ENCODE results near the gene ADCK1.
"Not testable (repeated sequence)": the region's sequence is repeated elsewhere in the genome, so short reads cannot be mapped to it uniquely, and the experiment has no call there.

The ADCK1 gene

DNA sequence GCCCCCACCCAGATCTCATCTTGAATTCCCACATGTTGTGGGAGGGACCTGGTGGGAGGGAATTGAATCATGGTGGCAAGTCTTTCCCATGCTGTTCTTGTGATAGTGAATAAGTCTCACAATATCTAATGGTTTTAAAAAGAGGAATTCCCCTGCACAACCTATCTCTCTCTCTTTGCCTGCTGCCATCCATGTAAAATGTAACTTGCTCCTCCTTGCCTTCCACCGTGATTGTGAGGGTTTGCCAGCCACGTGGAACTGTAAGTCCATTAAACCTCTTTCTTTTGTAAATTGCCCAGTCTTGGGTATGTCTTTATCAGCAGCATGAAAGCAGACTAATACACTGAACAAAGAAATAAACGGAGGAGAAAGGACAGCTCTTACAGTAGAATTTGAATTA, 159.8 kb downstream of the ADCK1 start:
- H3K27me3 Mint-ChIP-seq: peaks cover 39% of the 10 kb centered on the region
- not testable (repeated sequence) for H3K4me3 Mint-ChIP-seq; ATAC-seq (replicated peaks; ENCODE audit: extremely low read depth, poor library complexity, severe bottlenecking); H3K9me3 Mint-ChIP-seq; DNase-seq (ENCODE audit: low spot score in 2 of 2); H3K27ac Mint-ChIP-seq (ENCODE audit: low read depth); H3K36me3 Mint-ChIP-seq (ENCODE audit: insufficient read depth); H3K4me1 Mint-ChIP-seq

DNA sequence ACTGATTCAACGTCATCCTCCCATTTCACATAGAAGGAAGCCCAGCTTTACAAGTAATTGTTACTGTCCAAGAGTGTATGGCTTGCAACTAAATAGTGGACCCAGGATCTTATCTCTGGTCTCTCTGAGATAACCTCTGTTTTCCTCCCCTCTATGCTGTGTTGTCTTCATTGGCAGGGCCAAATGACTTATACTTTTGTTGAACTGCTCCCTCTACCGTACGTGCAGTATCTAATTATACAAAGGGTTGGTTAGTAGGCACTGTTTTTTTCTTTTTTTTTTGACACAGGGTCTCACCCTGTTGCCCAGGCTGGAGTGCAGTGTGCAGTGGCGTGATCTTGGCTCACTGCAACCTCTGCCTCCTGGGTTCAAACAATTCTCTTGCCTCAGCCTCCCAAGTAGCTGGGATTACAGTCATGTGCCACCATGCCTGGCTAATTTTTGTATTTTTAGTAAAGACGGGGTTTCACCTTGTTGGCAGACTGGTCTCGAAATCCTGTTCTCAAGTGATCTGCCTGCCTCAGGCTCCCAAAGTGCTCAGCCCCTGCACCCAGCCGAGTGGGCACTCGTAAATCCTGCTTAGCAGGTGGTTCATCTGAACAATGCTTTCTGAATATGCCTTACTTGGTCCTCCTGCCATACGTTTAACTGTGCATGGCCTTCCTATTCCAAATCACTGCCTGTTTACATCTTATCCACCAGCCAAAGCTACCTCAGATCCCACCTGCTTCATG, 162.1 kb downstream of the ADCK1 start:
- Mint-ChIP-seq H3K4me3 (no peak overlapping the region), H3K36me3 (ENCODE audit: insufficient read depth) (no peaks in the 10 kb centered on the region), H3K27ac (ENCODE audit: low read depth) (no peak overlapping the region), H3K4me1 (no peaks in the 10 kb centered on the region), H3K27me3 (peaks cover 44% of the 10 kb centered on the region), H3K9me3 (no peaks in the 10 kb centered on the region)
- ATAC-seq (replicated peaks; ENCODE audit: extremely low read depth, poor library complexity, severe bottlenecking) (no peak), DNase-seq (ENCODE audit: low spot score in 2 of 2) (no peak)

- no peak for ATAC-seq (replicated peaks; ENCODE audit: extremely low read depth, poor library complexity, severe bottlenecking)
- Mint-ChIP-seq H3K4me3 (no peak overlapping the region), H3K9me3 (no peaks in the 10 kb centered on the region), H3K36me3 (ENCODE audit: insufficient read depth) (no peaks in the 10 kb centered on the region), H3K4me1 (no peaks in the 10 kb centered on the region), H3K27me3 (peaks cover 44% of the 10 kb centered on the region), H3K27ac (ENCODE audit: low read depth) (no peak overlapping the region)
- no peak for DNase-seq (ENCODE audit: low spot score in 2 of 2)
These were observed 163.0 kb downstream of the ADCK1 start for GRCh38 chr14:77962731-77963520.

- Mint-ChIP-seq H3K27me3 (peaks cover 57% of the 10 kb centered on the region), H3K36me3 (ENCODE audit: insufficient read depth) (no peaks in the 10 kb centered on the region)
- ATAC-seq (replicated peaks; ENCODE audit: extremely low read depth, poor library complexity, severe bottlenecking): no peak
These were observed 164.7 kb downstream of the ADCK1 start for GRCh38 chr14:77964586-77964985.

GRCh38 chr14:77965050-77965449, 165.1 kb downstream of the ADCK1 start:
- no peaks in the 10 kb centered on the region for H3K9me3 Mint-ChIP-seq
- no peaks in the 10 kb centered on the region for H3K36me3 Mint-ChIP-seq (ENCODE audit: insufficient read depth)
- ATAC-seq (replicated peaks; ENCODE audit: extremely low read depth, poor library complexity, severe bottlenecking) (no peak), DNase-seq (ENCODE audit: low spot score in 2 of 2) (no peak)
- H3K4me1 Mint-ChIP-seq: no peaks in the 10 kb centered on the region
- no peak overlapping the region for H3K27ac Mint-ChIP-seq (ENCODE audit: low read depth)
- H3K4me3 Mint-ChIP-seq: no peak overlapping the region
- peaks cover 62% of the 10 kb centered on the region for H3K27me3 Mint-ChIP-seq

More at GRCh38 chr14:77964586-77964985, 164.7 kb downstream of the ADCK1 start:
- no peak for DNase-seq (ENCODE audit: low spot score in 2 of 2)
- no peaks in the 10 kb centered on the region for H3K4me1 Mint-ChIP-seq
- no peaks in the 10 kb centered on the region for H3K9me3 Mint-ChIP-seq
- no peak overlapping the region for H3K4me3 Mint-ChIP-seq
- H3K27ac Mint-ChIP-seq (ENCODE audit: low read depth): no peak overlapping the region

DNA sequence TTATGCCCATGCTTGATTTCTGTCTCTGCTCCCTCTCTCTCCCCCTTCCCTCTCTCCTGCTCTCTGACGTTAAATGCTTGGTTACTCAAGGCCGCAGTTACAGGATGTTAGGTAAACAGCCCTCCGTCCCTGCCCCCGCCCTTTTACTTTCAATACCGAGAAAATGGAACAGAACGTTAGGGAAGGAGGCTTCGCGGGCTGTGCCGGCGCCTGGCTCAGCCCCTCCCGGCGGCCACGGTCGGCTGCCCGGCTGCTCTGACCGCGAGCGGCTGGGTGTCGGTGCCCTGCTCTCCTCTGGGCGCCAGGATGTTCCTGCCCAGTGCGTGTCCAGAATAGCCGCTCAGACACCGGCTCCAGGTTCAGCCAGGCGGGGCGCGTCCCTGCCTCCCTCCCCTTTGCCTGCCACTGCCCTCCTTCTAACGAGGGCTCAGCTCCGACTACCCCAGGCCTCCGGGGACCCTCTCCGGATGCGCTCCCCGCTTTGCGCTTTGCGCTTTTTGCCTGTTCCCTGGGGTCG, 166.1 kb downstream of the ADCK1 start:
- peaks cover 63% of the 10 kb centered on the region for H3K27me3 Mint-ChIP-seq
- H3K4me1 Mint-ChIP-seq: no peaks in the 10 kb centered on the region
- H3K36me3 Mint-ChIP-seq (ENCODE audit: insufficient read depth): no peaks in the 10 kb centered on the region
- H3K4me3 Mint-ChIP-seq: no peak overlapping the region
- no peak overlapping the region for H3K27ac Mint-ChIP-seq (ENCODE audit: low read depth)
- no peaks in the 10 kb centered on the region for H3K9me3 Mint-ChIP-seq
- ATAC-seq (replicated peaks; ENCODE audit: extremely low read depth, poor library complexity, severe bottlenecking) (no peak), DNase-seq (ENCODE audit: low spot score in 2 of 2) (no peak)

DNA sequence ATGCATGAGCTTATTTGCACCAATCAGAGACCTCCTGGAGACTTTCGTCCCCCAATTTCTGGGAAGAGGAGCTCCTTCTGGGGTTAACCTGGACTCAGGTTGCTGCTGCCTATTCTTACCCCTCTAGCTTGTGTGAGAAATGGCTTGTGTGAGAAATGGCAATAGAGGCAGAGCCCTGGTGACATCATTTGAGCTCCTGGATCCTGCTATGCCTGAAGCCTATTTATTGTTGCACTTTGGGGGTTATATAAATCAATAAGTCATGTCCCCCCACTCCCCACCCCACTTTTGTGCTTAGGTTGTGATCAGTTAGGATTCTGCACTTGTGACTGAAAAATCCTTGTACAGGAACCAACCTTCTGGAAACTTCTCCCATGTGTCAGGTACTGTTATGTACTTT, 167.2 kb downstream of the ADCK1 start:
- Mint-ChIP-seq H3K4me3 (no peak overlapping the region), H3K27me3 (peaks cover 63% of the 10 kb centered on the region), H3K36me3 (ENCODE audit: insufficient read depth) (no peaks in the 10 kb centered on the region), H3K27ac (ENCODE audit: low read depth) (no peak overlapping the region), H3K9me3 (no peaks in the 10 kb centered on the region), H3K4me1 (no peaks in the 10 kb centered on the region)
- ATAC-seq (replicated peaks; ENCODE audit: extremely low read depth, poor library complexity, severe bottlenecking): no peak
- no peak for DNase-seq (ENCODE audit: low spot score in 2 of 2)

DNA sequence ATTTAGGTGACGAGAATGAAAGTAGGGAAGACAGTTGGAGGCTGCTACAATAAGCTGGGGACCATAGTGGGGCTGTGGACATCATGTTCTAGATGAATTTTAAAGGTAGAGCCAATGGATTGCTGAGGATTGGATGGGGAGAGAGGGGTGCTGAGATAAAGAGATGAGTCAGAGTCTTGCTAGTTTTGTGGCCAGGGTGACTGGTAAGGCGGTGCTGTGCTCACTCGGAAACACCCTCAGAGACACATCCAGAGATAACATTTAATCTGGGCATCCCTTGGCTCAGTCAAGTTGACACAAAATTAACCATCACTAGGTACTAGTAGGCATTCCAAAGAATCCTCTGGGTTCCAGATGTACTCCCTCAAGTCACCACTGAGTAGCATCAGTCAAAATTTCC, 170.7 kb downstream of the ADCK1 start:
- Mint-ChIP-seq H3K4me3 (no peak overlapping the region), H3K9me3 (no peaks in the 10 kb centered on the region), H3K27me3 (peaks cover 46% of the 10 kb centered on the region), H3K4me1 (no peaks in the 10 kb centered on the region), H3K36me3 (ENCODE audit: insufficient read depth) (no peaks in the 10 kb centered on the region), H3K27ac (ENCODE audit: low read depth) (no peak overlapping the region)
- DNase-seq (ENCODE audit: low spot score in 2 of 2) (no peak), ATAC-seq (replicated peaks; ENCODE audit: extremely low read depth, poor library complexity, severe bottlenecking) (no peak)

DNA sequence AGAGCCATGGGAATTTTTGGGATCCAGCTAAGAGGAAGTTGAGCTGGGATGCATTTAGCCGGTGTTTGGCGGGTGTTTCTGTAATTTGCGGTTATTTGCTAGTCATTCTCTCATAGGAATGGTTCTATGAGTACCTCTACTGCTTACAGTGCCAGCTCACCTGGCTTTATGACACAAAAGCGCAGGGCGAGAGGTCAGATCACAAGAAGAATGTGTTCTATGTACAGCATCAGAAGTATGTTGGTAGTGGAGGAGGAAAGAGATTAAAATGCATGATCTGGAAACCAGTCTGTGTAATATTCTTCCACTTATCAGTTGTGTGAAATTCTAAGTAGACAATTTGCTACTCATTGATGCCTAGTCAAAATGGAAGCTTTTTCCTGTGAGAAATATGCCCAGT, 173.3 kb downstream of the ADCK1 start:
- ATAC-seq (replicated peaks; ENCODE audit: extremely low read depth, poor library complexity, severe bottlenecking) (no peak), DNase-seq (ENCODE audit: low spot score in 2 of 2) (no peak)
- Mint-ChIP-seq H3K36me3 (ENCODE audit: insufficient read depth) (no peaks in the 10 kb centered on the region), H3K27me3 (peaks cover 20% of the 10 kb centered on the region), H3K27ac (ENCODE audit: low read depth) (no peak overlapping the region), H3K4me3 (no peak overlapping the region), H3K9me3 (no peaks in the 10 kb centered on the region), H3K4me1 (no peaks in the 10 kb centered on the region)

DNA sequence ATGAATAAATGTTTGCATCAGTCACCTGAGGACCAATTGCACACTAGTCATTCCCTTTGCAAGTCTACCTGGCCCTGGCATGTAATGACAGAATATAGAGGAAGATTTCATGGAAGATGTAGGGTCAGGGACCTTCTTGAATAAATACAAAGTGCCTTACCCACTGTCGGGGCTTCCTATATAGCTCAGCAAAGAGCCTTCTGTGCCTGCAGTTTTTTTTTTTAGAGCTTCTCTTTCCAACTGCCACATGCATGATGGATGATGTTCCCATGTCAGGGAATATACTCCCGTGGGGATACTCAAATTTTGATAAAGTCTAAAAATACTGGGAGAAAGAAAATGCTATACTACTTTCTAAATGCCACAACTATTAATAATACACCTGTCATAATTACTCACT, 176.7 kb downstream of the ADCK1 start:
- Mint-ChIP-seq H3K27ac (ENCODE audit: low read depth) (no peak overlapping the region), H3K4me1 (no peaks in the 10 kb centered on the region)

GRCh38 chr14:77979171-77979570, 179.3 kb downstream of the ADCK1 start:
- no peak overlapping the region for H3K27ac Mint-ChIP-seq (ENCODE audit: low read depth)
- DNase-seq (ENCODE audit: low spot score in 2 of 2): no peak
- no peaks in the 10 kb centered on the region for H3K36me3 Mint-ChIP-seq (ENCODE audit: insufficient read depth)
- H3K4me1 Mint-ChIP-seq: no peaks in the 10 kb centered on the region
- no peak for ATAC-seq (replicated peaks; ENCODE audit: extremely low read depth, poor library complexity, severe bottlenecking)
- no peaks in the 10 kb centered on the region for H3K9me3 Mint-ChIP-seq
- H3K27me3 Mint-ChIP-seq: peaks cover 24% of the 10 kb centered on the region
- no peak overlapping the region for H3K4me3 Mint-ChIP-seq

More for the DNA sequence above, 176.7 kb downstream of the ADCK1 start:
- H3K36me3 Mint-ChIP-seq (ENCODE audit: insufficient read depth): no peaks in the 10 kb centered on the region
- no peaks in the 10 kb centered on the region for H3K9me3 Mint-ChIP-seq
- DNase-seq (ENCODE audit: low spot score in 2 of 2): no peak
- no peak for ATAC-seq (replicated peaks; ENCODE audit: extremely low read depth, poor library complexity, severe bottlenecking)
- no peak overlapping the region for H3K4me3 Mint-ChIP-seq
- peaks cover 24% of the 10 kb centered on the region for H3K27me3 Mint-ChIP-seq

DNA sequence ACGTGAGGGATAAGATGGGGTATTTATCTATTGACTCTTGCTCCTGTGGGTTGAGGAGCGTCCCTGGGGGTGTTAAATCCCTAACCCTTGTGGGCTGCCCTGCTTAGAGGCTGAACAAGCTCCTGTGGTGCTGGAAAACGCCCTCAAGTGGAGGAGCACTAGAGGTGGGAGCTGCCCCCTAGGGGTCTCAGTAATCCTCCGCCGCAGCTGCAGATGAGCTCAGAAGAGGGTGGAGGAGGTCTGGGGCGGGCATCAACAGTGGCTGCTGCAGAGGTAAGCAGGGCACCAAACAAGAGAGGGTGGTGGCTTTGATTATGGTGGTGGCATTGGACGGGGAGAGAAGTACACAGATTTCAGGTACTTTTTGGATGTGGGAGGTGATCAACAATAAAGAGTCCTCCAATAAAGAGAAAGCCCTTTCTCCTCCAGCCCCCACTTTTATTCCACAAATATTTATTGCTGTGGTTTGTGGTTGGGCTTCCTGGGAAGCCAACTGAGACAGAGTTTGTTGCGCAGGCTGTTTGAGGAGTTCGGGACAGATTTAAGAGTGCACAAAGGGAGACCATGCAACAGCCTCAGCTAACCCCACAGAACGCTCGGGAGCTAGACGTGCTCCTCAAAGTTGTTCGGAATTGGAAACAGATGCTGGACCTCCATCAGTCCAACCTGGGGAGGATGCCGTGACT, 179.9 kb downstream of the ADCK1 start:
- Mint-ChIP-seq H3K4me3 (no peak overlapping the region), H3K9me3 (no peaks in the 10 kb centered on the region), H3K36me3 (ENCODE audit: insufficient read depth) (no peaks in the 10 kb centered on the region), H3K27me3 (peaks cover 29% of the 10 kb centered on the region), H3K4me1 (peaks cover under 1% of the 10 kb centered on the region), H3K27ac (ENCODE audit: low read depth) (no peak overlapping the region)
- no peak for DNase-seq (ENCODE audit: low spot score in 2 of 2)
- ATAC-seq (replicated peaks; ENCODE audit: extremely low read depth, poor library complexity, severe bottlenecking): no peak
